NCI-H345 treated with DMSO at 0.1 percent for 48 hours (cell line): ENCODE data around the gene SLC25A43.
"Not testable (repeated sequence)": the region's sequence is repeated elsewhere in the genome, so short reads cannot be mapped to it uniquely, and the experiment has no call there.

Source experiments
- DNase-seq: peaks from one replicate; lab custom pipeline; 2025; ENCODE audit not compliant: unreplicated experiment; lab: John Stamatoyannopoulos, UW

The SLC25A43 gene

DNA sequence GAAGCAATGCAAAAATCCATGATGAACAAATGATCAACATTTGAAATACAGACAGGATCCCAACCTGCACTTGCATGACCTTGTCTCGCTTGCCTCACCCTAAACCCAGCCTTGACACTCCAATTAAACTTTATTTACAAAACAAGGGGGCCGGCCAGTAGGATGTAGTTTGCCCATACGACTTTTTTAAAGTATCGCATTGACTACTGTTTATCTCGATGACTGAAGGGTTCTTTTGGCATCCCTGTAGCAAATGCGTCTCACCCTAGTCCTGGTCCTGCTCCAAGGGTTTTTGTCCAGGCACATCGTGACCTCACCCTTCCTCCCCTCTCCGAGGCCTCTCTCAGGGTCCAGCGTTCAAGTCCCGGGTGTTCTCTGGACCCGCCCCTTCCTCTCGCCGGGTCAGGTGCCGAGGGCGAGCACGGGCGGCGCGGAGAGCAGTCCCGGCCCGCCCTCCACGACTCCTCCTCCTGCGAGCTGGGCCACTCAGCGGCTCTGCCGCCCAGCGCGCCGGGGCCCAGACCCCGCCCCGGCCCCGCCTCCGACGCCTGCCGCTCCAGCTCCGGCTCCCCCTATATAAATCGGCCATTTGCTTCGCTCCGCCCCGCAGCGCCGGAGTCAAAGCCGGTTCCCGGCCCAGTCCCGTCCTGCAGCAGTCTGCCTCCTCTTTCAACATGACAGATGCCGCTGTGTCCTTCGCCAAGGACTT, 68.9 kb downstream of the SLC25A43 start, which contains the start of gene SLC25A5:
Gene SLC25A5 (plus strand): TSS at position 603 of the 709 bp plus-strand sequence. CDS start 72 bp downstream, at position 675.
- peak; percentile 52 for DNase-seq

DNA sequence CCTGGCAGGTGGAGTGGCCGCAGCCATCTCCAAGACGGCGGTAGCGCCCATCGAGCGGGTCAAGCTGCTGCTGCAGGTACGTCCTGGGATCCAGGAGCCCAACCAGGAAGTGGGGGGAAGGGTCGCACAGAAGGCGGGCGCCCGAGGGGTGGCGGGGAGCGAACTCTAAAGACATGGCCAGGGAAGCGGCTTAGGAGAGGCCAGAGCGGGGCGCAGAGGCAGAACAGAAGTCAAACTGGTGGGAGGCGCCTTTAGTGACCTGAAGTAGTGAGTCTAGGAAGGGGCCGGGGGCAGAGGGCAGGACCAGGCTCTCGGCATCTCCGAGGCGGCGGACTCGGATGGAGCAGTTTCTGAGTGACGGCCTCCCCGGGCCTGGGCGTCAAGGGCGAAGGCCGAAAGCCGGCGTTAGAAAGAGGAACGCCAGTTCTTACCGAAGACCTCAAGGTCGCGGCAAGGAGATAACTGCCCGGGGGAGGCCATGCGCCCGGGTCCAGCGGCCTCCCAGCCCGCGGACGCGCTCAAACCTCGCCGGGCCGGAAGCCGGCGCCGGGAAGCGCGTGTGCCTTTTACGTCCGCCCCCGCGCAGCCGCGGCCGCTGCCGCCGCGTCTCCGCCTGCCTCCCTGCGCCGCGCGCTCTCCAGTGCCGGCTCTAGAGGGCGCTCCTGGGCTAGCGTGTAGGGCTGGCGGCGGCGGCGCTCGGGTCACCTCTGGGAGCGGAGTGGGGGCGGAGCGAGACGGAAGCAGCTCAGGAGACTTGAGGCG, 69.6 kb downstream of the SLC25A43 start:
- DNase-seq, result peak; percentile 50

- no peak for DNase-seq
Measured at GRCh38 chrX:119469313-119469635, 70.1 kb downstream of the SLC25A43 start.

DNA sequence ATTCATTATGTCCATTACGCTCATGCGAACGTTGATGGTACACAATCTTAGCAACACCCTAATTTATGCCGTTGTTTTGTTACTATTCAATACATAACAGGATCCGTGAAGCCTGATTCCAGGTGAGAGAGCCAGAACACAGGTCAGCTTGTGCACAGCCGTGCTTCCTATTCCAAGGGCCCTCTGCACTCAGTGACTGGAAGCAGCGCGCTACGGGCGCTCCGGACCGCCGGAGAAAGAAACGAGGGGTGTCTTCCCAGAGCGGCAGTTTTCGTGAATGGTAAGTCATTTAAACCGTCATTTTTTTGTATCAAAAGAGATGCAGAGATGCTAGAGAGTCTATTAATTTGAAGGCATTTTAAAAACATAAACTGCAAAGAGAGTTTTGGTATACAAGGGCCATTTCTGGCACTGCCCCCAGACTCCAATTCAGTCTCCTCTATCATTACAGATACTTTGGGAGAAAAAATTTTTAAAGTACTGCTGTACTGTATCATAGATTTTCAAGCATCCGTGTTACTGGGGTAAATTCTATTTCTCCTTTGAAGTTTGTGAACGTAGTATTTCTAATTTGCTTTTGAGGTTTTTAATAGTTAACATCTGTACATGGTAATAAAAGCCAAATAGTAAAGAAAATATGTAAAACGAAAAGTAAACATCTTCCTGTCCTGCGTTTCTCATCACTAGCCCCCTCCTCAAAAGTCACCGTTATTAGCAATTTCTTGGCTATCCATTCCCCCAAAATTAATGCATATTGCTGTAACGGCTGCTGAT, 75.7 kb downstream of the SLC25A43 start:
- no peak for DNase-seq

GRCh38 chrX:119475389-119476101, 76.4 kb downstream of the SLC25A43 start:
- no peak for DNase-seq

DNA sequence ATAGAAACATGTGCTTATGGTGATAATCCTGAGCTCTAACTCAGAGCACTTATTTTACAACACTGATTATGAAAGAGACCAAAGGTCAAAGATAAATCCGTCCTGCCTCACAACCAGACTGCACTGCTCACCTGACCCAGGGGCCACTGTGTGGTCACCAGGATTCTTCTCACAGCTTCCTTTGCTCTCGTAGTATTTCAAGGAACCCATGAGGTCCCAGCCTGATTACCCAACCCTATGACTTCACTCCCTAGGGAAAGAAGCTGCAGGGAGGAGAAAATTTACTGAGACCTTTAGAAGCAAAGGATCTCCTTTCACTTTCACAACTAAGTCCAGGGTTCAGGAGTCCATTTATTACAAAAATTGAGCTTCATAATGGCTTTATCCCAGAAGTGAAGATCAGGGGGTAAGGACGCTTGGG, 78.7 kb downstream of the SLC25A43 start:
- no peak for DNase-seq

GRCh38 chrX:119478504-119478903, 79.4 kb downstream of the SLC25A43 start:
- DNase-seq, result no peak

GRCh38 chrX:119479845-119480244, 80.7 kb downstream of the SLC25A43 start:
- DNase-seq, result no peak

DNA sequence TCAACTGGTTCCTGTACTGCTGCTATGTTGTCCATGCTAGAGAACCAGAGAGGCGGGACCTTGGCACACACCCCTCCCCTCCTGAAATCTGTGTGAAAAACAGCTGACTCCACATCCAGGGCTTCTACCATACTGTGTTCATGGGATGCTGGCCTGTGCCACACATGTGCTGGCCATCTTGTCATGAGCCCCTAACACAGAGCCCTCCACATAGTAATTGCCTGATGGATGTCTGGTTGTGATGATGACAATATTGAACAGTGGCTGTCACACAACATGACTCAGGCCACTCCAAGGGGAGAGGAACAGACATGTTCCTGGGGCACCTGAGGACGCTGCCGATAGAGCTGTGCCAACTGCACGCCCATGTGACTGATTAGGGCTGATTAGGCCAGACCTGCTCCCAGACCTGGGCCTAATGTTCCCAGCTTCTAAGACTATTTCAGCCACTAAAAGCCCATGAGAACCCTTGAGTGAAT, 82.2 kb downstream of the SLC25A43 start:
- DNase-seq, result no peak

- no peak for DNase-seq
Measured at GRCh38 chrX:119482041-119482440, 82.9 kb downstream of the SLC25A43 start.

DNA sequence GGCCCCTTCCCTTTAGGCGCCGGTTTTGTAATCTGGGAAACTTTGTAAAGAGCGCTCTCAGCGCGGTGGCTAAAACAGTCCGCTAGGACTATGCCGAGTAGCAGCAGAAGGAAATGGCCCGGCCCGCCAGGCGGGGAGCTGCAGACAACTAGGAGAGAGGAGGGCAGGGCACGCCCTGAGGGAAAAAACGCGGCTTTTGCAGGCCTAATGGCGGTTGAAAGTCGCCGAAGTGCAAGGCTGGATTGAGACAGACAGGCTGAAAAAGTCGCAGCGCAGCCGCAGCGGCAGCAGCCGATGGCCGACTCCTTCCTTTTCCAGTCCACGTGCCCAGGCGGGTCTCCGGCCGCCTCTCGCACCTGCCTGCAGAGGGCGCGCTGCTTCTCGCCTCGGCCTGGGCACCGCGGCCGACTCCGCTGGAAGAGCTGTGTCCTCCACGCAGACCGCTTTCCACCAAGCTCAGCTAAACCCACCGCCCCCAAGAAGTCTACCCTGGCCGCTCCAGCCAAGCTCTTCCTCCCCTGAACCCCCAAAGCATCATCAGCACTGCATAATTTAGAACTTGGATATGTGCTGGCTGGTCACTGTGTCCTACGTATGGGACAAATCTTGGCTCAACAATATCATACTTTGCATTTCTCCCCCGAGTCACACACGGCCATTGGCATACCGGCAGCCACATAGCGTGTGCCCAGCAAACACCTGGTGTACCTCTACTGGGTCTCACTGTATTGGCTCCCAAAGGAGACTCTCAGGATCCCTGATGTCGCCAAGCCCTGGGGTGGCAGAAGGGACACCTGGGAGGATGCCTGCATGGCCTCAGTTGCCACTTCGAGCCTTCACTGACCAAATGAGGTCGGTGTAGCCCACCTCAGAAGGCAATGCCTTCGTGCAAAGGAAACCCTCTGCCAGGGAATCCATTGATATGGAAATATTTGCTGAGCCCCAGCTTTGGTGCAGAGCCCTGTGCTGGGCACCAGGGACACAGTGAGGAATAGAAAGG, 83.6 kb downstream of the SLC25A43 start:
- DNase-seq, result peak; percentile 13

- DNase-seq, result no peak
Measured at GRCh38 chrX:119486745-119487144, 87.6 kb downstream of the SLC25A43 start.

- DNase-seq, result not testable (repeated sequence)
Measured at GRCh38 chrX:119487766-119488165, 88.6 kb downstream of the SLC25A43 start.

- DNase-seq, result peak; percentile 40
Measured at GRCh38 chrX:119488749-119489148, 89.6 kb downstream of the SLC25A43 start.

GRCh38 chrX:119489212-119490074, 90.3 kb downstream of the SLC25A43 start:
- no peak for DNase-seq

GRCh38 chrX:119492463-119492862, 93.3 kb downstream of the SLC25A43 start:
- DNase-seq, result no peak

DNA sequence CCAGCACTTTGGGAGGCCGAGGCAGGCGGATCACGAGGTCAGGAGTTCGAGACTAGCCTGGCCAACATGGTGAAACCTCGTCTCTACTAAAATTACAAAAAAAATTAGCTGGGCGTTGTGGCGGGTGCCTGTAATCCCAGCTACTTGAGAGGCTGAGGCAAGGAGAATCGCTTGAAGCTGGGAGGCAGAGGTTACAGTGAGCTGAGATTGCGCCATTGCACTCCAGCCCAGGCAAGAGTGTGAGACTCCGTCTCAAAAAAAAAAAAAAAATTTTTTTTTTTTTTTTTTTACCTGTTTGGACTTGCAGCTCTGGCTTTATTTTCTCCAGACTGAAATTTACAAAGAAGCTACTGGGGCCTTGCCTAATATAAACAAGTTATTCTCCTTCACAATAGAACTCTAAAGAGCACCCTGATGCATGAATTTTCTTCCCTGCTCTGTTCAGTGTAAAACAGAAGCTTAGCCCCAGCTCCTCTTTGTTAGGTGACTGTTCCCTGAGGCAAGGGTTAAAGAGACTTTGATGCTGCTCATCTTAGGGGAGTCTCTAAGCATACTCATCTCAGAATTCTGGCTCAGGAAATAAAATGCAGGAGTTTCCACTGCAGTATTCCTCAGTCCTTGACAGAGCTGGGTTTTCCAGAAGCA, 94.8 kb downstream of the SLC25A43 start:
- not testable (repeated sequence) for DNase-seq
